ENCODE results near the gene RBM22. TPM values are rescaled to one million over a fixed set of nuclear protein-coding genes. Genes with fewer than 3 reads are reported as not detected.

Gene RBM22
- total and polyA plus RNA-seq, 2 of the 8 experiments (the other 6 are each of a cell fraction or from before 2014, with no cell fraction given): 20.8 to 33.9 TPM

DNA sequence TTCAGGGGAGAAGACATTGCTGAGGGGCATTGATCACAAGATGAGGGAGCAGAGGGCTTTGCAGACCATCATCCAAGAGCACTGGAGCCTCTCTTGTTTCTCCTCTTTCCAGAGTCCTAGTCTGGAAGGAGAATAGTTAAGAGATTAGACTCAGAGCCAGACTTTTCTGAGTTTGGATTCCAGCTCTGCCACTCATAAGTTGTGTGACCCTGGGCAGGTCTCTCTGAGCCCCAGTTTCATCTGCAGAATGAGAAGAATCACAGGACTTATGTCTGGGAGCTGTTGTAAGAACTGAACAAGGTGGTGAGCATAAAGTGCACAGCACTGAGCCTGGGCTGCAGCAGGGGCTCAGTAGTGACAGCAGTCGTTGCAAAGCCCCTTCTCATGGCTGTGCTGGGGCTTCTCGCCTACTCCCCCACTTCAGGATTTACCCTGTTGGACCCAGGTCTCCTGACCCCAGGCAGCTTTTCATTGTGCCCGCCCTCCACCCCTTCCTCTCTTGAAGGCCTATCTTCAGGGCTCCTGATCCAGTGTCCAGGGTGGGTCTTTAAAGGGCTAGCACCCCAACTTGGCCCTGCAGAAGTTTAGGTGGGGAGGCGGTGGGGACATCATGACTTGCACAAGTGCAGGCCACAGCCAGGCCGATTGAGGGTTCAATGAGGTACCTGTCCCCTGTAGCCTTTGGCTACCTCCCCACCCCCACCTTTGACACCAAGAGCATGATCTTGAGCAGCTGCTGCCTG, 58.9 kb downstream of the RBM22 start:
- no peak overlapping the region for H3K23ac ChIP-seq (ENCODE audit: insufficient read length)
- 98% methylated on average over 5 of the region's 5 CpGs; no CpG with 5 or more reads in 1 of the 2 experiments for WGBS, 2 experiments (ENCODE audit: extremely low coverage in 1 of 2, insufficient coverage in 1 of 2, insufficient read length in 1 of 2, insufficient replicate concordance in 2 of 2, low coverage in 1 of 2, low lambda C conversion rate in 2 of 2, missing lambda C conversion rate in 1 of 2)
- H4K91ac ChIP-seq (replicated peaks; ENCODE audit: insufficient read length, low read length): no peak overlapping the region
- no peak overlapping the region for H2AK5ac ChIP-seq (ENCODE audit: low read depth, low read length)
- H3K4me1 ChIP-seq (replicated peaks in 1 of 4; ENCODE audit: control insufficient read depth in 3 of 4, insufficient read depth in 4 of 4, low read length in 3 of 4): peaks cover 0 to 24% (median 15%) of the 10 kb centered on the region in 4 experiments; a peak in 6 of 7 replicates
- H2BK12ac ChIP-seq (ENCODE audit: low read depth, low read length): no peak overlapping the region
- H3K27ac ChIP-seq (ENCODE audit: low read depth, low read length): no peak overlapping the region
- H2AFZ ChIP-seq (ENCODE audit: low read length): no peak overlapping the region
- POLR2A ChIA-PET (ENCODE audit: partially characterized antibody): interaction anchor here (1.0 to 2.6 kb wide), 4 partner anchors 12 to 193 kb away, joined by 3 to 7 read pairs (median 4); partner anchors contain the start of gene RPS14
- no peaks in the 10 kb centered on the region for H3K79me1 ChIP-seq (ENCODE audit: low read depth, low read length)
- no peak overlapping the region for H3K4me3 ChIP-seq (ENCODE audit: extremely low read depth in 1 of 4, insufficient read depth in 2 of 4, low read depth in 3 of 4, low read length in 4 of 4)
- H2BK120ac ChIP-seq (replicated peaks; ENCODE audit: low read depth, low read length): no peak overlapping the region
- no peak overlapping the region for H3K4ac ChIP-seq (replicated peaks; ENCODE audit: insufficient read length, low read depth, low read length)
- TF ChIP-seq EZH2 (IDR thresholded peaks at IDR 0.05; ENCODE audit: low read depth, low read length, severe bottlenecking): no peak
- no peak for TF ChIP-seq GTF2F1 (IDR thresholded peaks at IDR 0.05; ENCODE audit: borderline replicate concordance, low read depth, low read length)
- TF ChIP-seq SP4 (IDR thresholded peaks at IDR 0.05; ENCODE audit: low read length): no peak
- TF ChIP-seq POU5F1 (IDR thresholded peaks at IDR 0.05; ENCODE audit: low read depth, low read length): no peak
- TF ChIP-seq TCF12 (IDR thresholded peaks at IDR 0.05; ENCODE audit: low read depth, low read length): no peak
- no peak for TF ChIP-seq ZNF274 (IDR thresholded peaks at IDR 0.05; ENCODE audit: borderline replicate concordance, extremely low read depth, low read length)
- no peak for TF ChIP-seq SIRT6 (IDR thresholded peaks at IDR 0.05; ENCODE audit: low read length)
- no peak for TF ChIP-seq HDAC6 (IDR thresholded peaks at IDR 0.05; ENCODE audit: low read depth, low read length)
- TF ChIP-seq, protein P1, sequence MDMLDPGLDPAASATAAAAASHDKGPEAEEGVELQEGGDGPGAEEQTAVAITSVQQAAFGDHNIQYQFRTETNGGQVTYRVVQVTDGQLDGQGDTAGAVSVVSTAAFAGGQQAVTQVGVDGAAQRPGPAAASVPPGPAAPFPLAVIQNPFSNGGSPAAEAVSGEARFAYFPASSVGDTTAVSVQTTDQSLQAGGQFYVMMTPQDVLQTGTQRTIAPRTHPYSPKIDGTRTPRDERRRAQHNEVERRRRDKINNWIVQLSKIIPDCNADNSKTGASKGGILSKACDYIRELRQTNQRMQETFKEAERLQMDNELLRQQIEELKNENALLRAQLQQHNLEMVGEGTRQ (IDR thresholded peaks at IDR 0.05; ENCODE audit: low read length): no peak
- TF ChIP-seq BCL11A (IDR thresholded peaks at IDR 0.05; ENCODE audit: low read depth in 2 of 2, low read length in 2 of 2): no peak
- no peak for TF ChIP-seq FOSL1 (IDR thresholded peaks at IDR 0.05; ENCODE audit: insufficient read depth, low read depth, low read length)
- TF ChIP-seq ASH2L (IDR thresholded peaks at IDR 0.05; ENCODE audit: low read length): no peak
- DNase-seq (ENCODE audit: low read depth in 1 of 2, low spot score in 2 of 2) (no peak), FAIRE-seq (no peak)
- CTCF ChIA-PET (ENCODE audit: partially characterized antibody): interaction anchor here (0.5 to 18.4 kb wide), 14 partner anchors 8 to 244 kb away, joined by 3 to 247 read pairs (median 4); partner anchors contain the start of gene MYOZ3
- H3K9me3 ChIP-seq (ENCODE audit: insufficient read depth in 2 of 2, low read depth in 1 of 2, low read length in 1 of 2): no peaks in the 10 kb centered on the region
- no peak overlapping the region for H3K9ac ChIP-seq (replicated peaks in 1 of 4; ENCODE audit: extremely low read depth in 1 of 4, low read depth in 3 of 4, low read length in 3 of 4)
- H3K4me2 ChIP-seq (ENCODE audit: insufficient read depth in 1 of 2, low read depth in 2 of 2, low read length in 2 of 2): no peak overlapping the region
- H4K20me1 ChIP-seq (replicated peaks in 1 of 2; ENCODE audit: control insufficient read depth in 1 of 2, insufficient read depth in 2 of 2, low read length in 2 of 2): no peaks in the 10 kb centered on the region
- H4K8ac ChIP-seq (ENCODE audit: extremely low read depth, insufficient read depth, low read length): no peak overlapping the region; the same call in 1 of the 2 replicates
- no peak overlapping the region for H2BK15ac ChIP-seq (ENCODE audit: low read length)
- H3K56ac ChIP-seq (replicated peaks; ENCODE audit: insufficient read length, low read depth, low read length): no peak overlapping the region
- no peaks in the 10 kb centered on the region for H3K23me2 ChIP-seq (ENCODE audit: low read depth, low read length)
- H3K79me2 ChIP-seq (ENCODE audit: control insufficient read depth in 1 of 2, insufficient read depth in 2 of 2, low read length in 2 of 2): no peaks in the 10 kb centered on the region
- H3K18ac ChIP-seq (ENCODE audit: extremely low read depth, low read length): no peak overlapping the region; the same call in 1 of the 2 replicates
- no peak overlapping the region; the same call in 1 of the 2 replicates for H2BK5ac ChIP-seq (ENCODE audit: low read depth, low read length)
- no peak overlapping the region for H2BK20ac ChIP-seq (ENCODE audit: low read length)
- no peaks in the 10 kb centered on the region for H3K27me3 ChIP-seq (replicated peaks in 1 of 4; ENCODE audit: control insufficient read depth in 3 of 4, extremely low read depth in 1 of 4, insufficient read depth in 3 of 4, low read length in 3 of 4)
- H3K36me3 ChIP-seq (ENCODE audit: control insufficient read depth in 2 of 4, insufficient read depth in 4 of 4, low read length in 3 of 4): no peaks in the 10 kb centered on the region
- H4K5ac ChIP-seq (ENCODE audit: insufficient read length, low read depth, low read length): no peak overlapping the region
- H3K14ac ChIP-seq (ENCODE audit: insufficient read length): no peak overlapping the region

Measured in H1 (cell line).